HepG2 (cell line): Measurements from ENCODE around the gene PHF13.

Source experiments
- ARNT ChIP-seq: fragments of 450-650 bp; IDR thresholded peaks from 2 replicates; pipeline ENCODE4 v1.6.1; 2017
- CREB1 ChIP-seq, 2 experiments: fragments of 450-650 bp in 1 of 2; IDR thresholded peaks; 2 replicates each; pipeline ENCODE4 v1.6.1; 2016 to 2017; ENCODE audit warnings: control low read depth in 1 of 2, mild to moderate bottlenecking in 1 of 2, missing compliant biosample characterization in 1 of 2, missing genetic modification characterization in 1 of 2
- EZH2 ChIP-seq: conservative IDR thresholded peaks from 2 replicates; pipeline ENCODE4 v1.6.1; 2012; ENCODE audit warnings: mild to moderate bottlenecking, low read depth, low read length, moderate library complexity
- FOXJ3 ChIP-seq: sonication (generic); formaldehyde crosslinking; IDR thresholded peaks from 2 replicates; pipeline ENCODE4 v1.4.0; 2020; ENCODE audit warnings: missing genetic modification reagents, mild to moderate bottlenecking, borderline replicate concordance
- KAT2B ChIP-seq: fragments of 150-350 bp; IDR thresholded peaks from 2 replicates; pipeline ENCODE4 v1.6.1; 2014; ENCODE audit warnings: low read depth, low read length, borderline replicate concordance
- ZBTB21 ChIP-seq: sonication (generic); formaldehyde crosslinking; IDR thresholded peaks from 2 replicates; pipeline ENCODE4 v1.4.0; 2020; ENCODE audit warnings: missing genetic modification reagents
- ZNF607 ChIP-seq: sonication (generic); formaldehyde crosslinking; IDR thresholded peaks from 2 replicates; pipeline ENCODE4 v1.5.1; 2020; ENCODE audit warnings: missing genetic modification reagents, mild to moderate bottlenecking, borderline replicate concordance
- ZSCAN25 ChIP-seq: sonication (generic); formaldehyde crosslinking; IDR thresholded peaks from 2 replicates; pipeline ENCODE4 v1.8.0; 2022; ENCODE audit warnings: mild to moderate bottlenecking, missing genetic modification reagents
- TF ChIP-seq, protein P1 (sequence below): sonication (generic); formaldehyde crosslinking; IDR thresholded peaks from 2 replicates; pipeline ENCODE4 v1.5.0; 2020; ENCODE audit warnings: mild to moderate bottlenecking, missing genetic modification reagents, moderate library complexity
- TF ChIP-seq, protein P2 (sequence below), 2 experiments: IDR thresholded peaks; 2 replicates each; pipeline ENCODE4 v1.6.1; 2011 to 2012; ENCODE audit warnings: low read length in 2 of 2, borderline replicate concordance in 1 of 2, low read depth in 1 of 2, mild to moderate bottlenecking in 1 of 2, moderate library complexity in 1 of 2
- TF ChIP-seq, protein P3 (sequence below): sonication (generic); formaldehyde crosslinking; IDR thresholded peaks from 2 replicates; pipeline ENCODE4 v1.9.0; 2022; ENCODE audit warnings: low read depth, missing genetic modification reagents
- TF ChIP-seq, protein P4 (sequence below): sonication (generic); formaldehyde crosslinking; IDR thresholded peaks from 2 replicates; pipeline ENCODE4 v1.9.0; 2022; ENCODE audit warnings: missing genetic modification reagents, mild to moderate bottlenecking, borderline replicate concordance

DNA sequence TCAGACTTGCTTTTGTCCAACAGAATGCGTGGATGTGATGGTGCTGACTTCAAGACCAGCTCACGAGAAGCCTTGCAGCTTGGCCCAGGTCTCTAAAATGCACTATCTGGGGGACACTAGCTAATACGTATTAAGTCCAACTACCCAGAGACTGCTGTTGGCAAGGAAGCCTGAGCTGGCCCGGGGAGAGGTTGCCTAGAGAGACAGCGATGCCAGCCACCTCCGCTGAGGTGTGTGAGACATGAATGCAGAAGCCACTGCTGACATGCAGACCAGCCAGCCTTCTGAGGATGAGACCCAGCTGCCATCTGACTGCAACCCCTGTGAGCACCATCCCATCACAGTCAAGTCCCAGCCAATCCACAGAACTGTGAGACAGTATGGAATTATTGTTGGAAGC, 43.6 kb downstream of the PHF13 start:
- TF ChIP-seq KAT2B (no peak), ZSCAN25 (no peak), ARNT (no peak), CREB1 (IDR thresholded peaks at IDR 0.05) (no peak), CREB1 (CRISPR knock-in tag; IDR thresholded peaks at IDR 0.05) (no peak), EZH2 (no peak), FOXJ3 (CRISPR knock-in tag) (no peak), ZBTB21 (CRISPR knock-in tag) (no peak), ZNF607 (CRISPR knock-in tag) (no peak)
- TF ChIP-seq, protein P1, sequence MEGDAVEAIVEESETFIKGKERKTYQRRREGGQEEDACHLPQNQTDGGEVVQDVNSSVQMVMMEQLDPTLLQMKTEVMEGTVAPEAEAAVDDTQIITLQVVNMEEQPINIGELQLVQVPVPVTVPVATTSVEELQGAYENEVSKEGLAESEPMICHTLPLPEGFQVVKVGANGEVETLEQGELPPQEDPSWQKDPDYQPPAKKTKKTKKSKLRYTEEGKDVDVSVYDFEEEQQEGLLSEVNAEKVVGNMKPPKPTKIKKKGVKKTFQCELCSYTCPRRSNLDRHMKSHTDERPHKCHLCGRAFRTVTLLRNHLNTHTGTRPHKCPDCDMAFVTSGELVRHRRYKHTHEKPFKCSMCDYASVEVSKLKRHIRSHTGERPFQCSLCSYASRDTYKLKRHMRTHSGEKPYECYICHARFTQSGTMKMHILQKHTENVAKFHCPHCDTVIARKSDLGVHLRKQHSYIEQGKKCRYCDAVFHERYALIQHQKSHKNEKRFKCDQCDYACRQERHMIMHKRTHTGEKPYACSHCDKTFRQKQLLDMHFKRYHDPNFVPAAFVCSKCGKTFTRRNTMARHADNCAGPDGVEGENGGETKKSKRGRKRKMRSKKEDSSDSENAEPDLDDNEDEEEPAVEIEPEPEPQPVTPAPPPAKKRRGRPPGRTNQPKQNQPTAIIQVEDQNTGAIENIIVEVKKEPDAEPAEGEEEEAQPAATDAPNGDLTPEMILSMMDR: no peak
- TF ChIP-seq, protein P2, sequence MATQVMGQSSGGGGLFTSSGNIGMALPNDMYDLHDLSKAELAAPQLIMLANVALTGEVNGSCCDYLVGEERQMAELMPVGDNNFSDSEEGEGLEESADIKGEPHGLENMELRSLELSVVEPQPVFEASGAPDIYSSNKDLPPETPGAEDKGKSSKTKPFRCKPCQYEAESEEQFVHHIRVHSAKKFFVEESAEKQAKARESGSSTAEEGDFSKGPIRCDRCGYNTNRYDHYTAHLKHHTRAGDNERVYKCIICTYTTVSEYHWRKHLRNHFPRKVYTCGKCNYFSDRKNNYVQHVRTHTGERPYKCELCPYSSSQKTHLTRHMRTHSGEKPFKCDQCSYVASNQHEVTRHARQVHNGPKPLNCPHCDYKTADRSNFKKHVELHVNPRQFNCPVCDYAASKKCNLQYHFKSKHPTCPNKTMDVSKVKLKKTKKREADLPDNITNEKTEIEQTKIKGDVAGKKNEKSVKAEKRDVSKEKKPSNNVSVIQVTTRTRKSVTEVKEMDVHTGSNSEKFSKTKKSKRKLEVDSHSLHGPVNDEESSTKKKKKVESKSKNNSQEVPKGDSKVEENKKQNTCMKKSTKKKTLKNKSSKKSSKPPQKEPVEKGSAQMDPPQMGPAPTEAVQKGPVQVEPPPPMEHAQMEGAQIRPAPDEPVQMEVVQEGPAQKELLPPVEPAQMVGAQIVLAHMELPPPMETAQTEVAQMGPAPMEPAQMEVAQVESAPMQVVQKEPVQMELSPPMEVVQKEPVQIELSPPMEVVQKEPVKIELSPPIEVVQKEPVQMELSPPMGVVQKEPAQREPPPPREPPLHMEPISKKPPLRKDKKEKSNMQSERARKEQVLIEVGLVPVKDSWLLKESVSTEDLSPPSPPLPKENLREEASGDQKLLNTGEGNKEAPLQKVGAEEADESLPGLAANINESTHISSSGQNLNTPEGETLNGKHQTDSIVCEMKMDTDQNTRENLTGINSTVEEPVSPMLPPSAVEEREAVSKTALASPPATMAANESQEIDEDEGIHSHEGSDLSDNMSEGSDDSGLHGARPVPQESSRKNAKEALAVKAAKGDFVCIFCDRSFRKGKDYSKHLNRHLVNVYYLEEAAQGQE (IDR thresholded peaks at IDR 0.05; ENCODE audit: borderline replicate concordance in 1 of 2, low read depth in 1 of 2, low read length in 2 of 2): no peak
- TF ChIP-seq, protein P3, sequence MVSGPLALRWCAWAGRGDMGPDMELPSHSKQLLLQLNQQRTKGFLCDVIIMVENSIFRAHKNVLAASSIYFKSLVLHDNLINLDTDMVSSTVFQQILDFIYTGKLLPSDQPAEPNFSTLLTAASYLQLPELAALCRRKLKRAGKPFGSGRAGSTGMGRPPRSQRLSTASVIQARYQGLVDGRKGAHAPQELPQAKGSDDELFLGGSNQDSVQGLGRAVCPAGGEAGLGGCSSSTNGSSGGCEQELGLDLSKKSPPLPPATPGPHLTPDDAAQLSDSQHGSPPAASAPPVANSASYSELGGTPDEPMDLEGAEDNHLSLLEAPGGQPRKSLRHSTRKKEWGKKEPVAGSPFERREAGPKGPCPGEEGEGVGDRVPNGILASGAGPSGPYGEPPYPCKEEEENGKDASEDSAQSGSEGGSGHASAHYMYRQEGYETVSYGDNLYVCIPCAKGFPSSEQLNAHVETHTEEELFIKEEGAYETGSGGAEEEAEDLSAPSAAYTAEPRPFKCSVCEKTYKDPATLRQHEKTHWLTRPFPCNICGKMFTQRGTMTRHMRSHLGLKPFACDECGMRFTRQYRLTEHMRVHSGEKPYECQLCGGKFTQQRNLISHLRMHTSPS (CRISPR knock-in tag): no peak
- TF ChIP-seq, protein P4, sequence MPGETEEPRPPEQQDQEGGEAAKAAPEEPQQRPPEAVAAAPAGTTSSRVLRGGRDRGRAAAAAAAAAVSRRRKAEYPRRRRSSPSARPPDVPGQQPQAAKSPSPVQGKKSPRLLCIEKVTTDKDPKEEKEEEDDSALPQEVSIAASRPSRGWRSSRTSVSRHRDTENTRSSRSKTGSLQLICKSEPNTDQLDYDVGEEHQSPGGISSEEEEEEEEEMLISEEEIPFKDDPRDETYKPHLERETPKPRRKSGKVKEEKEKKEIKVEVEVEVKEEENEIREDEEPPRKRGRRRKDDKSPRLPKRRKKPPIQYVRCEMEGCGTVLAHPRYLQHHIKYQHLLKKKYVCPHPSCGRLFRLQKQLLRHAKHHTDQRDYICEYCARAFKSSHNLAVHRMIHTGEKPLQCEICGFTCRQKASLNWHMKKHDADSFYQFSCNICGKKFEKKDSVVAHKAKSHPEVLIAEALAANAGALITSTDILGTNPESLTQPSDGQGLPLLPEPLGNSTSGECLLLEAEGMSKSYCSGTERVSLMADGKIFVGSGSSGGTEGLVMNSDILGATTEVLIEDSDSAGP (CRISPR knock-in tag): no peak
